KOPT-K1 (cell line): ENCODE results near the gene BMP15.

Experiments
- H3K27ac ChIP-seq: fragments of 200-600 bp; sonication (generic); 2 replicates; pipeline ENCODE4 v1.5.1; 2016; ENCODE audit warnings: antibody characterized with exemption, mild to moderate bottlenecking, low read depth, low read length; ENCODE audit not compliant: poor library complexity, severe bottlenecking
- H3K36me3 ChIP-seq: fragments of 200-600 bp; sonication (generic); 2 replicates; pipeline ENCODE4 v1.5.1; 2017; ENCODE audit warnings: antibody characterized with exemption, mild to moderate bottlenecking, low read length, moderate library complexity; ENCODE audit not compliant: insufficient read depth
- H3K9me3 ChIP-seq: fragments of 200-600 bp; sonication (generic); 2 replicates; pipeline ENCODE4 v1.5.1; 2017; ENCODE audit warnings: antibody characterized with exemption, low read length, mild to moderate bottlenecking; ENCODE audit not compliant: insufficient read depth, poor library complexity, severe bottlenecking

BMP15 gene

GRCh38 chrX:50941638-50942037, 31.1 kb downstream of the BMP15 start:
- H3K9me3 ChIP-seq, result no peaks in the 10 kb centered on the region
- H3K27ac ChIP-seq, result no peak overlapping the region
- no peaks in the 10 kb centered on the region for H3K36me3 ChIP-seq

- H3K27ac ChIP-seq, result no peak overlapping the region
- H3K36me3 ChIP-seq, result no peaks in the 10 kb centered on the region
- H3K9me3 ChIP-seq, result no peaks in the 10 kb centered on the region
These were observed 31.9 kb downstream of the BMP15 start for GRCh38 chrX:50942471-50942870.

GRCh38 chrX:50952406-50952805, 41.9 kb downstream of the BMP15 start:
- Histone ChIP-seq H3K27ac (no peak overlapping the region), H3K9me3 (no peaks in the 10 kb centered on the region), H3K36me3 (no peaks in the 10 kb centered on the region)

GRCh38 chrX:50953832-50954231, 43.3 kb downstream of the BMP15 start:
- no peaks in the 10 kb centered on the region for H3K36me3 ChIP-seq
- no peak overlapping the region for H3K27ac ChIP-seq
- no peaks in the 10 kb centered on the region for H3K9me3 ChIP-seq

- no peaks in the 10 kb centered on the region for H3K9me3 ChIP-seq
- no peak overlapping the region for H3K27ac ChIP-seq
- no peaks in the 10 kb centered on the region for H3K36me3 ChIP-seq
These were observed 51.6 kb downstream of the BMP15 start for GRCh38 chrX:50962156-50962555.

GRCh38 chrX:50963842-50964241, 53.3 kb downstream of the BMP15 start:
- no peaks in the 10 kb centered on the region for H3K9me3 ChIP-seq
- no peak overlapping the region for H3K27ac ChIP-seq
- H3K36me3 ChIP-seq, result no peaks in the 10 kb centered on the region
